HFFc6 (cell line): ENCODE results near the gene TRA2A. TPM values are rescaled to one million over a fixed set of nuclear protein-coding genes. Genes with fewer than 3 reads are reported as not detected.

ENCODE experiments used
- DNase-seq: peaks from one replicate; pipeline ENCODE4 v3.0.0-alpha.2; 2018
- H3K27ac Mint-ChIP-seq: 2 replicates; pipeline ENCODE4 v1.8.0; 2020; ENCODE audit warnings: mild to moderate bottlenecking, mixed read lengths
- H3K27me3 Mint-ChIP-seq: 2 replicates; pipeline ENCODE4 v1.8.0; 2021; ENCODE audit warnings: mild to moderate bottlenecking, moderate library complexity, mixed read lengths; ENCODE audit not compliant: insufficient read depth
- H3K36me3 Mint-ChIP-seq: 2 replicates; pipeline ENCODE4 v1.8.0; 2021; ENCODE audit warnings: low read depth, mixed read lengths
- H3K4me1 Mint-ChIP-seq: 2 replicates; pipeline ENCODE4 v1.8.0; 2020; ENCODE audit warnings: low read depth, mixed read lengths
- H3K4me3 Mint-ChIP-seq: 2 replicates; pipeline ENCODE4 v1.8.0; 2020; ENCODE audit warnings: mild to moderate bottlenecking, moderate library complexity, mixed read lengths
- H3K9me3 Mint-ChIP-seq: 2 replicates; pipeline ENCODE4 v1.8.0; 2020; ENCODE audit warnings: mild to moderate bottlenecking, mixed read lengths
- total RNA-seq, 6 experiments: library from RNA; stranded (reverse); fragmentation: NEBNext Ultra II Directional; extraction: Animal tissue kit (Norgen Biotek cat#: 25700); gene quantifications; 2 replicates in 1 of 6; 3 replicates in 5 of 6; pipeline ENCODE4 v1.2.3, GENCODE V29; 2021
- TF ChIP-seq, protein P1 (sequence below): fragments of 200-600 bp; sonication (generic); IDR thresholded peaks from 2 replicates; pipeline ENCODE4 v1.5.0; 2021; ENCODE audit warnings: antibody characterized with exemption, mild to moderate bottlenecking

The TRA2A gene
- total RNA-seq, 6 experiments from 2014 or later, result 85.5 to 97.8 (median 92.5) TPM

DNA sequence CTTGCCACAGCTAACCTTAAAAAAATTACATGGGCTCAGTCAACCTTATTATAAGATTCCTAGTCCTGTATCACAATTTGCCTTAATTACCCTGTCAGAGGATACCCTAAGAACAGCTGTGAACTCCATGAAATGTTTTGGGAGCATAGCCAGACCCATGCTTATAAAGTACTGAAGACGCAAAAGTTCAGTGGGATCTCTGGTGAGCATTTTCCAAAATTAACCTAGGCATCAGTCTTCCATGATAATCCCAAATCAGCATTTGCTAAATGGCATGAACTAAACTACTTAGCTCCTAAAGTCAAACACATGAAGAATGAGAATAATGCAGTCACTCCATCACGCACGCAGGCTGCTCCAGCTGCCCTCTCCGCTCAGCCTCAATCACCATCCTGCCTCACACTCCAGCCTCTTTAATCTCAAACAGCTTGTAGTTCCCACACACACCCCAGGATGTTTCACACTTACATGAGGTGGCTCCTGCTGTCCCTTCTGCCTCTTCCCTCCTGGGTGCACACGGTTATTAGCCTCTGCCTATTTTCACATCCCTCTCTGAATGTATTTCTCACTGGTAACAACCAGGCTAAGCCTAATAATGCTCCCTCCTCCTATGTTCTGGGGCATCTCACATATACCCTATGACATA lies 76.8 kb downstream of the TRA2A start:
- no peaks in the 10 kb centered on the region for H3K9me3 Mint-ChIP-seq
- peaks cover 1% of the 10 kb centered on the region for H3K27me3 Mint-ChIP-seq
- 0 out of 2 replicates have a peak, but pooled peaks cover 16% of the 10 kb centered on the region for H3K36me3 Mint-ChIP-seq
- H3K4me1 Mint-ChIP-seq, result peaks cover 13% of the 10 kb centered on the region
- H3K27ac Mint-ChIP-seq, result no peak overlapping the region
- DNase-seq, result no peak
- no peak overlapping the region for H3K4me3 Mint-ChIP-seq
- TF ChIP-seq, protein P1, sequence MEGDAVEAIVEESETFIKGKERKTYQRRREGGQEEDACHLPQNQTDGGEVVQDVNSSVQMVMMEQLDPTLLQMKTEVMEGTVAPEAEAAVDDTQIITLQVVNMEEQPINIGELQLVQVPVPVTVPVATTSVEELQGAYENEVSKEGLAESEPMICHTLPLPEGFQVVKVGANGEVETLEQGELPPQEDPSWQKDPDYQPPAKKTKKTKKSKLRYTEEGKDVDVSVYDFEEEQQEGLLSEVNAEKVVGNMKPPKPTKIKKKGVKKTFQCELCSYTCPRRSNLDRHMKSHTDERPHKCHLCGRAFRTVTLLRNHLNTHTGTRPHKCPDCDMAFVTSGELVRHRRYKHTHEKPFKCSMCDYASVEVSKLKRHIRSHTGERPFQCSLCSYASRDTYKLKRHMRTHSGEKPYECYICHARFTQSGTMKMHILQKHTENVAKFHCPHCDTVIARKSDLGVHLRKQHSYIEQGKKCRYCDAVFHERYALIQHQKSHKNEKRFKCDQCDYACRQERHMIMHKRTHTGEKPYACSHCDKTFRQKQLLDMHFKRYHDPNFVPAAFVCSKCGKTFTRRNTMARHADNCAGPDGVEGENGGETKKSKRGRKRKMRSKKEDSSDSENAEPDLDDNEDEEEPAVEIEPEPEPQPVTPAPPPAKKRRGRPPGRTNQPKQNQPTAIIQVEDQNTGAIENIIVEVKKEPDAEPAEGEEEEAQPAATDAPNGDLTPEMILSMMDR, result no peak

Other genes starting within 250 kb of the TRA2A start
- 10 to 100 TPM; 74.3 to 87.8 (median 79.6) TPM for gene MALSU1, start 232.6 kb downstream of the TRA2A start, total RNA-seq
- 10 to 100 TPM; 23.8 to 33.1 (median 31.0) TPM for gene IGF2BP3, start 61.5 kb downstream of the TRA2A start, total RNA-seq
- gene CCDC126, start 65.4 kb upstream of the TRA2A start, total RNA-seq, result 1 to 10 TPM; 3.9 to 5.9 (median 4.8) TPM
- under 1 TPM in 2 of 6 experiments, not detected in 4; 0.09 to 0.14 TPM for gene FAM221A, start 148.2 kb upstream of the TRA2A start, total RNA-seq
- not detected for gene STK31, start 178.2 kb upstream of the TRA2A start, total RNA-seq